ENCODE data around the gene GTPBP2.
"Not testable (repeated sequence)": the region's sequence is repeated elsewhere in the genome, so short reads cannot be mapped to it uniquely, and the experiment has no call there.

Gene GTPBP2

GRCh38 chr6:43647613-43648012 lies 18.5 kb upstream of the GTPBP2 start:
- DNase-seq (ENCODE audit: insufficient read length), result no peak
- FAIRE-seq, result no peak
- TF ChIP-seq TAF1 (IDR thresholded peaks at IDR 0.05; ENCODE audit: borderline replicate concordance, low read depth, low read length) (no peak), POLR2A (IDR thresholded peaks at IDR 0.05; ENCODE audit: low read depth, low read length) (no peak), POLR2AphosphoS5 (IDR thresholded peaks at IDR 0.05; ENCODE audit: low read depth, low read length) (no peak)

- FAIRE-seq (no peak), DNase-seq (ENCODE audit: insufficient read length) (no peak)
- TF ChIP-seq TAF1 (IDR thresholded peaks at IDR 0.05; ENCODE audit: borderline replicate concordance, low read depth, low read length) (no peak), POLR2AphosphoS5 (IDR thresholded peaks at IDR 0.05; ENCODE audit: low read depth, low read length) (no peak), POLR2A (IDR thresholded peaks at IDR 0.05; ENCODE audit: low read depth, low read length) (no peak)
Measured at GRCh38 chr6:43645613-43645964, 16.5 kb upstream of the GTPBP2 start.

GRCh38 chr6:43644940-43645612 lies 16.0 kb upstream of the GTPBP2 start, which contains the start of gene RSPH9:
RSPH9 (plus strand) TSS chr6:43645036; CDS start chr6:43645099, 63 bp downstream.
- no peak for FAIRE-seq
- no peak for TF ChIP-seq POLR2AphosphoS5 (IDR thresholded peaks at IDR 0.05; ENCODE audit: low read depth, low read length)
- TF ChIP-seq TAF1 (IDR thresholded peaks at IDR 0.05; ENCODE audit: borderline replicate concordance, low read depth, low read length), result no peak
- TF ChIP-seq POLR2A (IDR thresholded peaks at IDR 0.05; ENCODE audit: low read depth, low read length), result no peak
- peak; percentile 69 for DNase-seq (ENCODE audit: insufficient read length)

- DNase-seq (ENCODE audit: insufficient read length) (no peak), FAIRE-seq (no peak)
- no peak for TF ChIP-seq TAF1 (IDR thresholded peaks at IDR 0.05; ENCODE audit: borderline replicate concordance, low read depth, low read length)
- TF ChIP-seq POLR2A (IDR thresholded peaks at IDR 0.05; ENCODE audit: low read depth, low read length), result no peak
Measured at GRCh38 chr6:43639984-43640800, 11.1 kb upstream of the GTPBP2 start.

GRCh38 chr6:43636308-43636659 lies 7.2 kb upstream of the GTPBP2 start:
- FAIRE-seq, result peak; percentile 72
- TF ChIP-seq POLR2A (IDR thresholded peaks at IDR 0.05; ENCODE audit: low read depth, low read length) (no peak), POLR2AphosphoS5 (IDR thresholded peaks at IDR 0.05; ENCODE audit: low read depth, low read length) (no peak), TAF1 (IDR thresholded peaks at IDR 0.05; ENCODE audit: borderline replicate concordance, low read depth, low read length) (no peak)
- DNase-seq (ENCODE audit: insufficient read length), result no peak

- DNase-seq (ENCODE audit: insufficient read length) (peak; percentile 80), FAIRE-seq (peak; percentile 83)
- TF ChIP-seq TAF1 (IDR thresholded peaks at IDR 0.05; ENCODE audit: borderline replicate concordance, low read depth, low read length) (peak; percentile 86), POLR2AphosphoS5 (IDR thresholded peaks at IDR 0.05; ENCODE audit: low read depth, low read length) (peak; percentile 87), POLR2A (IDR thresholded peaks at IDR 0.05; ENCODE audit: low read depth, low read length) (peak; percentile 96)
Measured at GRCh38 chr6:43635387-43636307, 6.6 kb upstream of the GTPBP2 start, which contains the start of gene MAD2L1BP. MAD2L1BP (plus strand) TSS chr6:43635840; CDS start chr6:43635876, 36 bp downstream.

GRCh38 chr6:43634702-43635303 lies 5.7 kb upstream of the GTPBP2 start:
- FAIRE-seq (no peak), DNase-seq (ENCODE audit: insufficient read length) (no peak)
- no peak for TF ChIP-seq POLR2A (IDR thresholded peaks at IDR 0.05; ENCODE audit: low read depth, low read length)
- TF ChIP-seq TAF1 (IDR thresholded peaks at IDR 0.05; ENCODE audit: borderline replicate concordance, low read depth, low read length), result no peak
- no peak for TF ChIP-seq POLR2AphosphoS5 (IDR thresholded peaks at IDR 0.05; ENCODE audit: low read depth, low read length)

GRCh38 chr6:43633002-43633401 lies 3.9 kb upstream of the GTPBP2 start:
- not testable (repeated sequence) for DNase-seq (ENCODE audit: insufficient read length); FAIRE-seq

GRCh38 chr6:43630980-43631619 lies 2.0 kb upstream of the GTPBP2 start:
- FAIRE-seq (no peak), DNase-seq (ENCODE audit: insufficient read length) (no peak)
- TF ChIP-seq TAF1 (IDR thresholded peaks at IDR 0.05; ENCODE audit: borderline replicate concordance, low read depth, low read length) (no peak), POLR2AphosphoS5 (IDR thresholded peaks at IDR 0.05; ENCODE audit: low read depth, low read length) (no peak), POLR2A (IDR thresholded peaks at IDR 0.05; ENCODE audit: low read depth, low read length) (no peak)

GRCh38 chr6:43629505-43630300 lies 639 bp upstream of the GTPBP2 start:
- DNase-seq (ENCODE audit: insufficient read length) (peak; percentile 96), FAIRE-seq (peak; percentile 94)
- TF ChIP-seq TAF1 (IDR thresholded peaks at IDR 0.05; ENCODE audit: borderline replicate concordance, low read depth, low read length), result no peak
- TF ChIP-seq POLR2A (IDR thresholded peaks at IDR 0.05; ENCODE audit: low read depth, low read length), result peak; percentile 87
- TF ChIP-seq POLR2AphosphoS5 (IDR thresholded peaks at IDR 0.05; ENCODE audit: low read depth, low read length), result peak; percentile 76
